Kasumi-1 (cell line): Measurements from ENCODE around the gene ERN2.

Experiments
- DNase-seq, 2 experiments: peaks; one replicate each; lab custom pipeline; 2025; lab: John Stamatoyannopoulos, UW

ERN2 gene

DNA sequence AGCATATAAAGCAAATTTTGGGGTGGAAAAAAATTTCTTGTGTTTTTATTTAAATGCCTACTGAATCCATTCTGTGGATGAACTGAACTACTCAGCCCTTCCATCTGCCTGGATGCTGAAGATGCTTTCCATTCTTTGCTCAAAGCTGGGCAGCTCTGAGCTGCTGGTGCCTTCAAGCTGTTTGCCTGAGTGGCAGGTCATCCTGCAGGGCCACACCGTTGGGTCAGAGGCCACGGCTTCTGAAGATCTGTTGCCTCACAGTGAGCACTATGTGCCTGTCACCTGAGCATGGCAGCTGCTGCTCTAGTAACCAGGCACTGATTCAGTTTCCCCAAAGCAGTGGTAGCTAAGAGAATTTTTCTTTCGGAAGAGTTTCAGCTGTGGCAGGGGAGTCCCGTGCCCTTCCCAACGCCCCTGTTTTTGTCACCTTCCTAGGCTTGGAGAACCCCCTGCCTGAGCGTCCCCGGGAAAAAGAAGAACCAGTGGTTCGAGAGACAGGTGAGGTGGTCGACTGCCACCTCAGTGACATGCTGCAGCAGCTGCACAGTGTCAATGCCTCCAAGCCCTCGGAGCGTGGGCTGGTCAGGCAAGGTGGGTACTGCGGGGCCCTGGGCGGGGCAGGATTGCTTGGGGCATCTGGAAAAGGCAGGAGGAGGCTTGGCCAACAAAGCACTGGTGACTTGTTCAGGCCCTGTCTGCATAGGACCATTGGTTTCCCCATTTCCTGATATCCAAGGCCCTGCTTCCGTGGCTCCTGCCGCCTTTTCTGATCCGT, 25.8 kb downstream of the ERN2 start:
- DNase-seq: no peak

- DNase-seq: no peak
These were observed 29.5 kb downstream of the ERN2 start for GRCh38 chr16:23683487-23683886.

GRCh38 chr16:23682181-23682580, 30.8 kb downstream of the ERN2 start:
- DNase-seq: no peak

DNA sequence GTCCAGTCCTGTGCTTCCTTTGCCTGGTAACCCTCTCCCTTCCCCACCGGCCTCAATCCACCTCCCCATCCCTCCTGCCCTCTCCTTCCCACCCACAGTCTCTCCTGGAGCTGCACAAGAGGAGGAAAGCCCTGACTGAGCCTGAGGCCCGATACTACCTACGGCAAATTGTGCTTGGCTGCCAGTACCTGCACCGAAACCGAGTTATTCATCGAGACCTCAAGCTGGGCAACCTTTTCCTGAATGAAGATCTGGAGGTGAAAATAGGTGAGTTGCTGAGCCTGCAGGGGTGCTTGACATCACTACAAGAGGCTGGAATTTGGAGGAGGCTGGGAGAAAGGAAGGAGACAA, 33.1 kb downstream of the ERN2 start:
- DNase-seq: no peak

GRCh38 chr16:23679274-23679985, 33.6 kb downstream of the ERN2 start:
- DNase-seq: peak; percentile 20 to 26

- DNase-seq: peak; percentile 63 to 65
These were observed 34.4 kb downstream of the ERN2 start, which contains the start of gene PLK1 for GRCh38 chr16:23678430-23679273. Gene PLK1 (plus strand): TSS chr16:23678889. CDS start chr16:23678933, 44 bp downstream.

- no peak for DNase-seq
These were observed 36.0 kb downstream of the ERN2 start for GRCh38 chr16:23676924-23677480.

DNA sequence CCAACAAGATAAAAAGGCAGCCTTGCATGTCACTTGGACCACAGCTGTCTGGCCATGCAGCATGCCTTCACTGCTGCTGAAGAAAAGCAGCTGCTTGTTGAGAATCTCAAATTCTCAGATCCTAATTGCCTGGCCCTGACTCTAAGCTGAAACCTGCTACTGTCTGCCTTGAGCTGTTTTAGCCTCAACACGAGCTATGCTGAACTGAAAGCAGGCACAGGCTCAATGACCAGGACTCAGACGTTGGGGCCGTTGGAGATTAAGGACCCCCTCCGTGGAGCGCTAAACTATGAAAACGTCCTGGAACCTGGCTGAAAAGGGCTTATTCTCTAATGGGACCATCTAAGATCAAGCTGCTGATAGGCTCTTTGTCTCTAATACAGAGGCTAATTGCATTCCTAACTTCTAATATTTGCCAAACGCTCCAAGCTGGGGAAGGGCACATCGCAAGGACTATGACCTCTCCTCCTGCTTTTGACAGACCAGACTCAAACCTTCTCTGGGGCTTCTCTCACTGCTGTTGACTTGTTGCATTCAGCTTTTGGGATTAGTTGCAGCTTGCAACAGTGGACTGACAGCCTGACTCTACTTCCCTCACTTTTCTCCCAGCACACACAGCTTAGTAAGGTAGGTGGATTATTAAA, 38.9 kb downstream of the ERN2 start:
- no peak for DNase-seq

DNA sequence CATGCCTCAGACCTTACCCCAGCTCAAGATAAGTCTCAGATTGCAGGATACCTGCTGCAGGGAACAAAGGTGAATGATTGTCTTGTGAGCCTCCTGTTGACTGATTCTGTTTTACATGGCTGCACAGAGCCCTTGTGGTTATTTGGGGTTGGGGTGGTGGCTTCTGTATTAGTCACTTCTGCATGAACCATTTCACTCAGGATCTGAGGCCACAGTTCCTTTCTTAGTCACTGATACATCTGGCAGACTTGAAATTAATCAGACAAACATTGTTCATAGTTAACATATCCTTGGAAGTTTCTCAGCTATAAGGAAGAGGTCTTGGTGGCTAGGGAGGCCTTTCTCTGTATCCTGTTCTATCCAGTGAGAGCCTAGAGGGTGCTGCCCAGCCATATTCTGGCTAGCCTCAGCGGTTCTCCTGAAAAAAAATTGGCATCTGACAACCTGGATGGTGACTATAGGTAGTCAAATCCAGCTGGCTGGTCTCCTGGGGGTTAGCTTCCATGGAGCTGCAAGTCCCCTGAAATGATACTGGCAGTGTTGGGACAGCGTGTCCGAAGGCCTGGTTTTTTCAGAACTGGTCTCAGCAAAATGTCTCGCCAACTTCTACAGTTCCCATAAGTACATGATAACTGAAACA, 42.8 kb downstream of the ERN2 start:
- peak; percentile 1 to 2 for DNase-seq

GRCh38 chr16:23668873-23669272, 44.1 kb downstream of the ERN2 start:
- no peak for DNase-seq

GRCh38 chr16:23668225-23668624, 44.8 kb downstream of the ERN2 start:
- no peak for DNase-seq

GRCh38 chr16:23667355-23667659, 45.7 kb downstream of the ERN2 start:
- DNase-seq: no peak

- DNase-seq: no peak
These were observed 46.3 kb downstream of the ERN2 start for GRCh38 chr16:23666571-23667354.

GRCh38 chr16:23663918-23664317, 49.1 kb downstream of the ERN2 start:
- DNase-seq: no peak

DNA sequence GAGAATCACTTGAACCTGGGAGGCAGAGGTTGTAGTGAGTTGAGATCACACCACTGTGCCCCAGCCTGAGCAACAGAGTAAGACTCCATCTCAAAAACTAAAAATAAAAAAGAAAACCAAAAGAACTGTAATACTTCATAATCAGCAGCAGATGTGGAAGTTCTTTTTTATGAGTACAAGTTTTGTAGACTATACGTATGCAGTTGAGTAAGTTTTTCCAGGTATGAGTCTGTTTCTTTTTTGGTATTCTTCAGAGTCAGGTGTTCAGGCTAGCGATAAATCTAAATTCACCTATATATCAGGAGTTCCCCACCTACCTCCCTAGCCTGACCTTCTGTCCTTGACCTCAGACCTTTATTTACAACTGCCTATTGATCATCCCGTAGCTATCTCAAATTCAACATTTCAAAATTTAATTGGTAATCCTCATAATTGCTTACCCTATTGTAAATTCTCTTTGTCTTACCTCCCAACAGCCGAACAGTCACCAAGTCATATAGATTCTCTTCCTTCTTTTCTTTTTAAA, 61.0 kb downstream of the ERN2 start:
- DNase-seq: no peak

DNA sequence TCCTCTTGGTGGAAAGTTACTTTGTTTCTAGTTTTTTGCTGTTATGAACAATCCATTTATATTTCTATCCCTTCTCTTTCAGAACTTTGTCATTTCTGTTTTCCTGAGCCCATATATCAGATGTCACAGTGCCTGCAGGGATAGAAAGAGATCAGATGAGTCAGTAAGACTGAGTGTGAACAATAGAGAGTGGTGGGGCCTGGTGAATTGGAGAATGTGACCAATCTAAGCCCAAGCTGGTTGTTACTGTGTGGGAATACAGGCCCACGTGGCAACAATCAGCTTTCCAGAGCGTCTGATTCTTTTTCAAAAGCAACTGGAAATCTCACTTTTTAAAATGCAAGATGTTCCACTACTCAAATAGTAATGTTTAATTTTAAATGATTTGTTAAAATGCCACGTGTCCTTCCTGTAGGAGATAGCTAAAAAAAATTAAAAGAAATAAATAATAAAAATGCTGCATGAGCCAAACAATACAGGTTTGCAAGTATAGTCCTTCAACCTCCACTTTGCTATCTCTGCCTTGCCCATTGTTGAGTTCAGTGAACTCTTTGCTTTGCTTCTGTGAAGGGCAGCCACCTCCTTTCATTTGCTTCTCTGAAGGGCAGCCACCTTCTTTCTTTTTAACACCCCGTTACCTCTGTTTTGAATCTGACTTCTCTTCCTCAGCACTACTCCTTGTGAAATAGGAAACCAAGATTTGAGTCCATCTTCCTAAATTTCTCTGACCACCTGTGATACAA, 62.2 kb downstream of the ERN2 start:
- no peak for DNase-seq

DNA sequence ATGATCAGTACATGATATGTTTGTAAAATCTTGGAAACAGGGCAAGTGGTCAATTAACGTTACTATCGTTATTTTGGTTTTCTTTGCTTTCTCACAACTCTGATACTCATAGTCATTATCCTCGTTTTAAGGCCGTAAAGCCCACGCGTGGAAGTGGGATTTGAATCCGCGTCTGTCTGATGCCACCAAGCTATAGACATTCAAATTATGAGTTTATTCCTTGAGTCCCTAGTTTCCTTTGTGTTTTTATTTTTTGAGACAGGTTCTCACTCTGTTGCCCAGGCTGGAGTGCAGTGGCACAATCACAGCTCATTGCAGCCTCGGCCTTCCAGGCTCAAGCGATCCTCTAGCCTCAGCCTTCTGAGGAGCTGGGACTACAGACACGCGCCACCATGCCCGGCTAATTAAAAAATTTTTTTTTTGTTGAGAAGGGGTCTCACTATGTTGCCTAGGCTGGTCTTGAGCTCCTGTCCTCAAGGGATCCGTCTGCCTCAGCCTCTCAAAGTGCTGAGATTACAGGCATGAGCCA, 70.7 kb downstream of the ERN2 start:
- no peak for DNase-seq

GRCh38 chr16:23640931-23641765, 71.9 kb downstream of the ERN2 start, which contains the start of the genes DCTN5 and PALB2:
Gene DCTN5 (plus strand): TSS chr16:23641466. CDS start chr16:23641543, 77 bp downstream.
Gene PALB2 (minus strand): TSS chr16:23641310. CDS start chr16:23641157, 153 bp downstream.
- peak; percentile 75 to 82 for DNase-seq
